C4-2B (cell line): ENCODE results near the gene ELMO1.

Experiments used
- H3K27ac ChIP-seq: fragments of 450-650 bp; 2 replicates; pipeline ENCODE4 v1.5.1; 2017
- CTCF ChIP-seq: fragments of 450-650 bp; conservative IDR thresholded peaks from 2 replicates; pipeline ENCODE4 v1.5.1; 2017; ENCODE audit warnings: mild to moderate bottlenecking
- ZFX ChIP-seq: fragments of 450-650 bp; IDR thresholded peaks from 2 replicates; pipeline ENCODE4 v1.6.1; 2017

Gene ELMO1

DNA sequence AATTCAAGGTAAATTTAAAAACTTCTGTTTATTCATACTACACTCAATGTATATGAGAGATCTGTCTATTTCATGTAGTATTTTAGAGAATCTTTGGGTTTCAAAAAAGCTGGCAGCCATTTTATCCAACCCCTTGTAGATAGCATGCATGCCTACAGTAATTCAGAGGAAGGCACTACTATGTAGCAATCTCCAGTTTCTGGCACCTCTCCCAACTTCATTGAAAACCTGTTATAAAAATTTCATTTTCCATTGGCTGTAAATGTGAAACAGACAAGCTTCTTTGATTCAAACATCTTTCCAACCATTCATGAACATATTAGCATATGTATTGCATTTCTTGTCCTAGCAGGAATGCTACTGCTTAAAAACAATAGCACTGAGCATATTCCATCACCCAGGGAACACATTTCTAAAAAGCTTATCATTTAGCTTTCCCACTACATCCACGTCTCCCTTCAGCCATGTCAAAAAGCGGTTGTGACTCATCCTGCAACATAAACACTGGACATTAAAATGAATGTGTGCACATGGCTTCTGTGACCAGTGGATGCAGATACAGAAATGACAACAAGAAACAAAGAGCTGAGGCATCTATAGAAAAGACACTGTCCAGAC, 393.9 kb downstream of the ELMO1 start:
- no peak overlapping the region for H3K27ac ChIP-seq
- TF ChIP-seq ZFX (no peak), CTCF (no peak)

GRCh38 chr7:37052705-37053104, 396.0 kb downstream of the ELMO1 start:
- no peak overlapping the region for H3K27ac ChIP-seq
- TF ChIP-seq ZFX, result no peak
- no peak for TF ChIP-seq CTCF

DNA sequence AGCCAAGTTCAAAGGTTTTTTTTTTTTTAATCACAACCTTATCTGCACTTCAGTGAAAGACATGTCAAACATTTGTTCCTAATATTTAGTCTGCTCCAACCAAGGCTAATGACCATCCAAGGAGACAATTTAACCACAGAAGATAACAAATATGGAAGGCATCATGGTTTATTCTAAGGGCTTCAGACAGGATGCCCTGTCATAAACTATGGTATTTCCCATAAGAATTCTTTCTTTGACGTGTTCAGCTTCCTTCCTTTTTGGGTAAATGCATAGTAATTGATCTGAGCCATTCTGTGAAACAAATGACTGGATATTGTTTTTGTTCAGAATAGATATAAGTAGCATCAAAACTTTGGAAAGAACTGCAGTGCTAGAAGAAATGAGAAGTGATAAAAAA, 397.9 kb downstream of the ELMO1 start:
- H3K27ac ChIP-seq, result no peak overlapping the region
- TF ChIP-seq ZFX, result no peak
- TF ChIP-seq CTCF, result no peak

DNA sequence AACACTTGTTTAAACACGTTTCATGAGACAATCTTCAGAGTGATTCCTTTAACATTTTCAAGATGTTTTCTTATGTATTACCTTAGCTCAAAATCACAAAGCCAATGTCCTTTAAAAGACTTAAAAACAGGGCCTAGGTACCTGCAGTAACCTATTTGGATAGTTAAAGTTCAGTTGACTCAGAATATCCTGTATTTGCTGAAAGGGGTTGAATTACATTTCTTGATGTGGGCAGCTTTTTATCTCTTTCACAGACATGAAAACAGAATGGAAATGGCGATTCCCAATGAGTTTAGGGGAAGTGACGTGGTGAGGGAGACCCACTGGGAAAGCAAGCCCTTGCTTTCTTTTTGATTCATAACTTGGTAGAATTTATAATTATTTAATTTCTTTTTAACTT, 400.0 kb downstream of the ELMO1 start:
- TF ChIP-seq ZFX (no peak), CTCF (no peak)
- no peak overlapping the region for H3K27ac ChIP-seq

DNA sequence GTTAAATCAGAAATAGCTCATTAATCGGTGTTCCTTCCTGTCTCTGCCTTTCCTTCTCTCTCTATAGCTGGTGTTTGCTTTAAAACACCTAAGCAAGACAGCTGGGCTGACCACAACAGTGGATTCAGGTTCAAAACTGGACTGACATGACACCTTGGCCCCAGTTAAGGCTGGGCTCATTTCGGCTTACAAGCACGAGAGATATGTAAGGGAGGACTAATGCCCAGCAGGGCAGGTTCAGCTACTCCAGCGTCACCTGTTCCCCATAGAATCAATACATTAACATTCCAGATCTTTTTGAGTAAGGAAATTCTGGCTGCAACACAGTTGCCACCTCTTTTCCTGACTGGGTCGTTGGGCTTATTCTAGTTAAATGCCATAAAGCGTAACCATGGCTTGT, 401.4 kb downstream of the ELMO1 start:
- no peak overlapping the region for H3K27ac ChIP-seq
- TF ChIP-seq CTCF (no peak), ZFX (no peak)

DNA sequence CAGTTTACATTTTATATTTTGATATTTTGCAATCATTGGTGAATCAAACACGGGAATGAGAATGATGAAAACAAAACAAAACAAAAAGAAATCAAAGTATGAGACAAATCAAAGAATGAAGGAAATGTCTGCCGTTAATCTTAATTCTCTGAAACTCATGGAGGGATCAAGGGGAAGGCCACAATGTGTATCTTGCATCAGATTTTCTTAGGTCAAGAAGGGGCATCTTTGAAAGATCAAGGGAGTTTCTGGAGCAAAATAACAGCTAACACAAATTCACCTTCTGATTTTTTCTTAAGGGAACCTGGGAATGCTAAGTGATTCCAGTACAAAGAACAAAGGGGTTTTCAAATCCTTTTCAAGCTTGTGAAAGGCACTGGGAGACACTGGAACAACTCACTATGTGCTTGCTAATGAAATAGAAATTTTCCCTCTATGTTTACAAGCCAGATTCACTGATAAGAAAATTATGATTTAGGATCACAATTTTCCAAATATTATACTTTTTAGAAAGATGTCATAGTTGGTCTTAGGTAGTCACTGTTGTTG, 402.1 kb downstream of the ELMO1 start:
- no peak for TF ChIP-seq ZFX
- no peak for TF ChIP-seq CTCF

DNA sequence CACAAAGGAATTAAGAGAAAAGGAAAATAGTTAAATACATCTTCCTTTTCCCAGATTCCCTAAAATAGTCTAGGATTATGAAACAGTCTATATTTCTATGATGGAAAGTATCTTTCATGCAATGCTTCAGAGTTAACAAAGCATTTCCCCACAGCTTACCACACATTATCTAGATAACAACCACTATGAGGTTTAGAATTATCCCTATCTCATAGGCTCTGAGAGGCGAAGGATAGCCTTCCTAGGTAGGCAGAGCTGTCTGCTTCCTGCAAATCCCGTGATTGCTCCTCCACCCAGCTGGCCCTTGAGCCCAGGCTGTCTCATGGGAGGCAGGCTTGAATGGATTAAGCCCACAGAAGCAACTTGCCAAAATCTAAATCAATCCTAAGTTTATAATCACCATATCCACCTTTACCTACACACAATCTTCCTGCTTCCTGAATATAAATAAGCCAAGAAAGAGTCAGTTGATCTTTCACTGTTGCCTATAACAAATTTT, 402.9 kb downstream of the ELMO1 start:
- no peak for TF ChIP-seq CTCF
- no peak overlapping the region for H3K27ac ChIP-seq

More for the DNA sequence above, 402.1 kb downstream of the ELMO1 start:
- no peak overlapping the region for H3K27ac ChIP-seq
